Activated T-helper 2 cell treated with anti-CD3 and anti-CD28 coated beads, Interferon-gamma antibody, Interleukin-2, Interleukin-4, amounts not matched to agents 10 μg/mL and 5 μg/mL and 100 μg/mL, durations not matched to agents 14 hours and 24 hours and 36 hours (primary cell): Measurements from ENCODE around the gene PCBP3. TPM values are rescaled to one million over a fixed set of nuclear protein-coding genes. Genes with fewer than 3 reads are reported as not detected.
"Not testable (repeated sequence)": the region's sequence is repeated elsewhere in the genome, so short reads cannot be mapped to it uniquely, and the experiment has no call there.

Experiments
- DNase-seq: peaks from one replicate; pipeline ENCODE4 v3.0.0; 2021; ENCODE audit warnings: low spot score
- H3K27ac Mint-ChIP-seq: one replicate; pipeline ENCODE4 v1.8.0; 2021; ENCODE audit warnings: mixed read lengths
- H3K27me3 Mint-ChIP-seq: one replicate; pipeline ENCODE4 v1.8.0; 2021; ENCODE audit warnings: low read depth, mixed read lengths
- H3K36me3 Mint-ChIP-seq: one replicate; pipeline ENCODE4 v1.8.0; 2021; ENCODE audit warnings: low read depth, mixed read lengths
- H3K4me1 Mint-ChIP-seq: one replicate; pipeline ENCODE4 v1.8.0; 2021; ENCODE audit warnings: low read depth, mixed read lengths
- H3K4me3 Mint-ChIP-seq: one replicate; pipeline ENCODE4 v1.8.0; 2021; ENCODE audit warnings: low read depth, mild to moderate bottlenecking, moderate library complexity, mixed read lengths
- H3K9me3 Mint-ChIP-seq: one replicate; pipeline ENCODE4 v1.8.0; 2021; ENCODE audit warnings: mixed read lengths
- intact Hi-C: fragments of 100-400 bp; cut with micrococcal nuclease; formaldehyde crosslinking; loops from one replicate; pipeline ENCODE4 v1.15.1; 2023
- total RNA-seq: library from RNA; stranded (reverse); gene quantifications from 2 replicates; pipeline ENCODE4 v1.2.3, GENCODE V29; 2022

The PCBP3 gene
- total RNA-seq, 1 donor from 2014 or later: 6.9 TPM

DNA sequence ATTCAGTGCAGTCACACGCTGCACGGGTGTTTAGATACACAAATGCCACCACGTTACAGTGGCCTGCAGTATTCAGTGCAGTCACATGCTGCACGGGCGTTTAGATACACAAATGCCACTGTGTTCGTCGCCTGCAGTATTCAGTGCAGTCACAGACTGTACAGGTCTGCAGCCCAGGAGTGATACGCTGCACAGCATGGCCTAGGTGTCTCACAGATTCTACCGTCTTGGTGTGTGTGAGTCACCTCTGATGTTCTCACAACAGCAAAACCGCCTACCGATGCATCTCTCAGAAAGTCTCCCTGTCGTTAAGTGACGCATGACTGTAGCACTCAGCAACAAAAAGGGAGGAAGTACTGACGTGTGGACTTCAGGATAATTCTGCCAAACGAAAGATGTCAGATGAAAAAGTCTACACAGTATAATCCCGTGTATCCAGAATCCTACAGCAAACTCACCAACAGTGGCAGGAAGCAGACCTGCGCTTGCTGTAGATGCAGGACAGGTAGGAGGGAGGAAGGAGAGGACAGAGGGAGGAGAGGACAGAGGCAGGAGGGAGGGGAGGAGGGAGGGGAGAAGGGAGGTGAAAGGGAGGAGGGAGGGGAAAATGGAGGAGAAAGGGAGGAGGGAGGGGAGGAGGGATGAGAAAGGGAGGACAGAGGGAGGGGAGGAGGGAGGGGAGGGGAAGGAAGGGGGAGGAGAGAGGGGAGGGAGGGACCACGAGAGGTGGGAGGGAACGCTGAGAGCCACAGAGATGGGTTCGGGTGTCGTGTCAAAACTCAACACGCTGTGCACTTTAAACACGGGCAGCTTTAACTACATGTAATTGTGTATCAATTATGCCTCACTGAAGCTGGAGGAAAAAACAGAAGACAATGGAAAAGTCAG is 36.3 kb upstream of the PCBP3 start:
- peaks cover 27% of the 10 kb centered on the region for H3K27me3 Mint-ChIP-seq
- no peak for DNase-seq
- H3K9me3 Mint-ChIP-seq: peaks cover 17% of the 10 kb centered on the region
- peak overlapping the region; percentile 45 for H3K4me3 Mint-ChIP-seq
- intact Hi-C loops: no loop called here
- no peaks in the 10 kb centered on the region for H3K36me3 Mint-ChIP-seq
- H3K27ac Mint-ChIP-seq: peak overlapping the region; percentile 69
- peaks cover 2% of the 10 kb centered on the region for H3K4me1 Mint-ChIP-seq

DNA sequence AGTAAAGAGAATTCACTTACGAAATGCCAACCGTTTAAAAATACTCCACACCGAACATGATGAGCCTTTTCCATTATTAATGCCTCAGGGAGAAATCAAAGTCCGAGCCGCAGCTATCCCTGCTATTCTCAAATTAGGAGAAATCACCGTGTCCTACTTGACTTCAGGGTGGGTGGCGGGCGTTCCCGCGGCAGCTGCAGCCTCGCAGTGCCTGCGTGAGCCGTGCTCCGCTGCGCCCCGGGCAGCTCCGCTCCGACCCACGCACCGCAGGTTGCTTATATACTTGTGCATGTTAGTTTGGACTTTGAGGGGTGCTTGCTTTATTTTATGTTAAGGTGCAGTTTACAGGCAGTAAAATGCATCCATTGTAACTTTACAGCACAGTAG is 35.6 kb upstream of the PCBP3 start:
- Mint-ChIP-seq H3K36me3 (no peaks in the 10 kb centered on the region), H3K4me3 (no peak overlapping the region), H3K4me1 (peaks cover 2% of the 10 kb centered on the region), H3K27me3 (peaks cover 31% of the 10 kb centered on the region), H3K27ac (no peak overlapping the region), H3K9me3 (peaks cover 15% of the 10 kb centered on the region)
- DNase-seq: no peak
- intact Hi-C loops: no loop called here

DNA sequence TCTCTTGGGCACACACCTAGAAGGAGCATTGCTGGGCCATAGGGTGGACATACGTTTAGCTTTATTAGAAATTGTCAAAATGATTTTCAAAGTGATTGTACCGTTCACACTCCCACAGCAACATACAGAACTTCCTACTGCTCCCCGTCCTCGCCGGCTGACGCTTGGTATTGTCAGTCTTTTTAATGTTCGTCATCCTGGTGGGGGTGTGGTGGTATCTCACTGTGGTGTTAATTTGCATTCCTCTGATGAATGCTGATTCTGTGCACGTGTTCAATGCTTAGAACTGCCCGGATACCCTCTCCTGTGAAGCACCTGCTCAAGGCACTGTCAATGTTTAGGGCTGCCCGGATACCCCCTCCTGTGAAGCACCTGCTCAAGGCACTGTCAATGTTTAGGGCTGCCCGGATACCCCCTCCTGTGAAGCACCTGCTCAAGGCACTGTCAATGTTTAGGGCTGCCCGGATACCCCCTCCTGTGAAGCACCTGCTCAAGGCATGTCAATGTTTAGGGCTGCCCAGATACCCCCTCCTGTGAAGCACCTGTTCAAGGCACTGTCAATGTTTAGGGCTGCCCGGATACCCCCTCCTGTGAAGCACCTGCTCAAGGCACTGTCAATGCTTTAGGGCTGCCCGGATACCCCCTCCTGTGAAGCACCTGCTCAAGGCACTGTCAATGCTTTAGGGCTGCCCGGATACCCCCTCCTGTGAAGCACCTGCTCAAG is 34.6 kb upstream of the PCBP3 start:
- H3K4me1 Mint-ChIP-seq: not testable (repeated sequence)

GRCh38 chr21:45609616-45610015 is 33.9 kb upstream of the PCBP3 start:
- H3K36me3 Mint-ChIP-seq, intact Hi-C loops, DNase-seq, H3K9me3 Mint-ChIP-seq, H3K4me1 Mint-ChIP-seq, H3K27ac Mint-ChIP-seq, H3K4me3 Mint-ChIP-seq: not testable (repeated sequence)
- peaks cover 29% of the 10 kb centered on the region for H3K27me3 Mint-ChIP-seq

More for the DNA sequence above, 34.6 kb upstream of the PCBP3 start:
- H3K27me3 Mint-ChIP-seq: peaks cover 32% of the 10 kb centered on the region
- DNase-seq, intact Hi-C loops, H3K4me3 Mint-ChIP-seq, H3K9me3 Mint-ChIP-seq, H3K27ac Mint-ChIP-seq, H3K36me3 Mint-ChIP-seq: not testable (repeated sequence)

DNA sequence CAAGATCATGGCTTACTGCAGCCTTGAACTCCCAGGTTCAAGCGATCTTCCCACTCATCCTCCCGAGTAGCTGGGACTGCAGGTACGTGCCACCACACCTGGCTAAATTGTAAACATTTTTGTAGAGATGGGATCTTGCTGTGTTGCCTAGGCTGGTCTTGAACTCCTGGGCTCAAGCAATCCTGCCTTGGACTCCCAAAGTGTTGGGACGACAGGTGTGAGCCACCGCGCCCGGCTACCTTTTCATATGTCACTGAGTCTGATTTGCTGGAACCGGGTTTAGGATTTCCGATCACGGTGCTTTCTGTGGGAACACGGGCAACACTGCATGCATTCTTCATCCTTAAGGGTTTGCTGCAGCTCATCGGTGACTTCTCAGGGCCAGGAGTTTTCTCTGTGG is 32.2 kb upstream of the PCBP3 start:
- Mint-ChIP-seq H3K4me1 (peaks cover 22% of the 10 kb centered on the region), H3K27ac (no peak overlapping the region), H3K4me3 (no peak overlapping the region), H3K27me3 (peaks cover 38% of the 10 kb centered on the region), H3K9me3 (no peaks in the 10 kb centered on the region), H3K36me3 (no peaks in the 10 kb centered on the region)
- intact Hi-C loops: no loop called here
- DNase-seq: no peak

- peaks cover 22% of the 10 kb centered on the region for H3K4me1 Mint-ChIP-seq
- no peaks in the 10 kb centered on the region for H3K9me3 Mint-ChIP-seq
- H3K27me3 Mint-ChIP-seq: peaks cover 40% of the 10 kb centered on the region
- no peak for DNase-seq
- intact Hi-C loops: no loop called here
- H3K36me3 Mint-ChIP-seq: no peaks in the 10 kb centered on the region
- no peak overlapping the region for H3K4me3 Mint-ChIP-seq
- no peak overlapping the region for H3K27ac Mint-ChIP-seq
Measured at GRCh38 chr21:45611939-45612664, 31.4 kb upstream of the PCBP3 start.

DNA sequence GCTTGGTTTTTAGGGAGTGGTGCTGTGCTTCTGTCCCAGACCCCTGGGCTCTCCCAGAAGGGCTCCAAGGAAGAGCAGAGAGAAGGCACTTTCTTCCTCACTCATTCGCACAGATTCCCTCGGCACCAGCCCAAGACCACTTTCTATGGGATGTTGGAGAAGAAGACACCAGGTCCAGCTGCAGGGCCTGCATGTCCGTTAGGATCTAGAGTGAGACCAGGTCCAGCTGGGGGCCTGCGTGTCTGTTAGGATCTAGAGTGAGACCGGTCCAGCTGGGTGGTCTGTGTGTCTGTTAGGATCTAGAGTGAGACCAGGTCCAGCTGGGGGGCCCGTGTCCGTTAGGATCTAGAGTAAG is 30.9 kb upstream of the PCBP3 start:
- DNase-seq, intact Hi-C loops, H3K36me3 Mint-ChIP-seq, H3K27ac Mint-ChIP-seq, H3K4me3 Mint-ChIP-seq, H3K9me3 Mint-ChIP-seq: not testable (repeated sequence)
- Mint-ChIP-seq H3K27me3 (peaks cover 42% of the 10 kb centered on the region), H3K4me1 (peaks cover 20% of the 10 kb centered on the region)

- intact Hi-C loops: no loop called here
- H3K9me3 Mint-ChIP-seq: no peaks in the 10 kb centered on the region
- no peak overlapping the region for H3K27ac Mint-ChIP-seq
- no peaks in the 10 kb centered on the region for H3K36me3 Mint-ChIP-seq
- no peak overlapping the region for H3K4me3 Mint-ChIP-seq
- peaks cover 20% of the 10 kb centered on the region for H3K4me1 Mint-ChIP-seq
- no peak for DNase-seq
- H3K27me3 Mint-ChIP-seq: peaks cover 44% of the 10 kb centered on the region
Measured at GRCh38 chr21:45613396-45613795, 30.1 kb upstream of the PCBP3 start.

- Mint-ChIP-seq H3K4me3 (no peak overlapping the region), H3K27me3 (peaks cover 44% of the 10 kb centered on the region), H3K36me3 (no peaks in the 10 kb centered on the region), H3K9me3 (no peaks in the 10 kb centered on the region), H3K4me1 (peaks cover 20% of the 10 kb centered on the region), H3K27ac (no peak overlapping the region)
- intact Hi-C loops: no loop called here
- no peak for DNase-seq
Measured at GRCh38 chr21:45613881-45614280, 29.6 kb upstream of the PCBP3 start.

- H3K9me3 Mint-ChIP-seq: no peaks in the 10 kb centered on the region
- intact Hi-C loops: no loop called here
- peak overlapping the region; percentile 83 for H3K4me3 Mint-ChIP-seq
- peaks cover 20% of the 10 kb centered on the region for H3K4me1 Mint-ChIP-seq
- no peaks in the 10 kb centered on the region for H3K36me3 Mint-ChIP-seq
- H3K27ac Mint-ChIP-seq: peak overlapping the region; percentile 60
- H3K27me3 Mint-ChIP-seq: peaks cover 46% of the 10 kb centered on the region
- peak; percentile 50 for DNase-seq
Measured at GRCh38 chr21:45615145-45615711, 28.3 kb upstream of the PCBP3 start.

DNA sequence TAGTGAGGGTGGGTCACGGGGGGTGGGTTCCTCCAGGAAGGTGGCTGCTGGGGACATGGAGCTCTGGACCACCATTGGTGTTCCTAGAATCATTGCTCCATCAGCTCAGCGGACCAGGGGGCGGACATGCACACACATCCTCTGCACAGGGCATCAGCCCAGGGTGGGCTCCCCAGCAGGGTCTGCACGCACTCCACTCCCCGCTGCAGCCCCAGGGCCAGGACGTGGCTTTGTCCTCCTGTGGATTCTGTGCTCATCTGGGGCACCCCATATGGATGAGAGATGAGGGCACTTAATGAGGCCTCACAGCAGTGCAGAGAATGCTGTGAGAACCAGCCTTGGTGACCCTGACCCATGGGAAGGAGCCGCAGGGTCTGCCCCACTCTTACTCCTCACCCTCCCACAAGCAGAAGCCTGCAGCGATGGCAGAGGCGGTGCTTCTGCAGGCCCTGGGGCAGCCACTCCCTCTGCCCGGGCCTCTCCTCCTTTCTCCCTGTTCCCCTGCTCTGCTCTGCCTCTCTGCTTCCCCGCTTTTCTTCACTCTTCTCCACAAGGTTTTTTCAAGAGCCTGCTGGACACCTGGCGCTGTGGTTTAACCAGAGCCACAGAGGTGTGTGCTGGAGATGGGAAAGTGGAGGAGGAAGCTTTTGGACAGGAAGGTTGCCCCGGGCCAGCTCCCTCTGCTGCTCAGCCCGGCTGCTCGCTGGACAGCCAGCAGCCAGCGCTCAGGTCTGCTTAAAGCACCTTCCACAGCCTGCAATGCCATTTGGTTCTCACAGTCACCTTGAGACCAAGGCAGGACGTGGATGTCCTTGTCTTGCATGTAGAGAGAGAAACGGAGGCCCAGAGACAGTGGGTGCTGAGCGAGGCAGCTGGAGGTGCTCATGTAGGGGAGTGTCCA is 26.3 kb upstream of the PCBP3 start:
- peaks cover 20% of the 10 kb centered on the region for H3K4me1 Mint-ChIP-seq
- intact Hi-C loops: no loop called here
- no peak overlapping the region for H3K27ac Mint-ChIP-seq
- DNase-seq: no peak
- no peak overlapping the region for H3K4me3 Mint-ChIP-seq
- no peaks in the 10 kb centered on the region for H3K36me3 Mint-ChIP-seq
- H3K9me3 Mint-ChIP-seq: no peaks in the 10 kb centered on the region
- peaks cover 35% of the 10 kb centered on the region for H3K27me3 Mint-ChIP-seq

GRCh38 chr21:45618287-45618686 is 25.2 kb upstream of the PCBP3 start:
- intact Hi-C loops: no loop called here
- no peak overlapping the region for H3K27ac Mint-ChIP-seq
- no peak for DNase-seq
- peaks cover 20% of the 10 kb centered on the region for H3K4me1 Mint-ChIP-seq
- H3K9me3 Mint-ChIP-seq: no peaks in the 10 kb centered on the region
- no peaks in the 10 kb centered on the region for H3K36me3 Mint-ChIP-seq
- H3K4me3 Mint-ChIP-seq: no peak overlapping the region
- H3K27me3 Mint-ChIP-seq: peaks cover 34% of the 10 kb centered on the region
